GM18870 (cell line): ENCODE measurements around the gene MUC20.

Experiments
- ATAC-seq: cut with Tn5 transposase; IDR thresholded peaks from one replicate; pipeline ENCODE4 v1.9.1; 2021; ENCODE audit warnings: moderate library complexity; ENCODE audit not compliant: unreplicated experiment

MUC20 gene

DNA sequence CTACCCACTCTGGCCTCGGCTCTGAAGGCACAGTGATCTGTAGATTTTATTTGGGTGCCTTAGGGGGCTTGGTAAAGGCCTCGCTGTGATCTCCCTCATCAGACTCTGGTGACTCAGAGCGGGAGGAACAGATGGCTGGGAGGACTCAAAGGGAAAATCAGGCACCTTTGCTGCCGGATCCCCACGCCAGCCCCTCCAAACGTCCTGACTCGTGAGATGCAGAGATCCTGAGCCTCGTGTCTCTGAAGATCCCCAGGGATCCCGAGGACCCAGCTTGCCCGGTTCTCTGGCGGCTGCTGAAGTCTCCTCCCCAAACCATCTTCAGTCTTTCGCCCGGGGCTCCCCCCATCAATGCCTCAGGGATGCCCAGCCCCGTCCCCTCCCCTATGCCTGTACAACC is 32.8 kb downstream of the MUC20 start:
- ATAC-seq = no peak

DNA sequence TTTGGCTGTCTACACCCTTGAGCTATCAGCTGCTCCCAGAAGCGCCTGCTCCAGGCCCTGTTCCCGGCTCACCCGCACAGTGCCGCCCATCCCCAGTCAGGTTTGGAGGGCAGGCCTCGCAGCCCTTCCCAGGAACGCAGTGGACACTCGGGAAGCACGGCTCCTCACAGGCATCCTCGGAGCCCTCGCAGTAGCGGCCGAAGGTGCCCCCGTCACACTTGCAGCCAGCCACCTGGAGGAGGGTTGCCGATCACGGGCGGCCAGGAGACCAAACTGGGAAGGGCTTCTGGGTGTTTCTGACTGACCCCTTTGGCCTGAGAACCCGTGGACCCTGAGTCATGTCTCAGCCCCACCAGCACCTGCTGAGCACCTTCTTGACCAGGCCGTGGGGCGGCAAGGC is 33.4 kb downstream of the MUC20 start:
- no peak for ATAC-seq

DNA sequence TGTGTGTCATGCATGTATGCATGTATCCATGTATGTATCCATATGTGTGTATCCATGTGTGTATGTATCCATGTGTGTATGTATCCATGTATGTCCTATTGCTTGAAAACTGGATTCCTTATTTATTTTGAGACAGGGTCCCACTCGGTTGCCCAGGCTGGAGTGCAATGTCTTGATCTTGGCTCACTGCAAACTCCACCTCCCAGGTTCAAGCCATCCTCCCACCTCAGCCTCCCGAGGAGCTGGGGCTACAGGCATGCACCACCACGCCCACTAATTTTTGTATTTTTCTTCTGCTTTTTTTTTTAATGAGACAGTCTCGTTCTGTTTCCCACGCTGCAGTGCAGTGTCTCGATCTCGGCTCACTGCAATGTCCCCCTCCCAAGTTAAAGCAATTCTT is 34.1 kb downstream of the MUC20 start:
- ATAC-seq = no peak

DNA sequence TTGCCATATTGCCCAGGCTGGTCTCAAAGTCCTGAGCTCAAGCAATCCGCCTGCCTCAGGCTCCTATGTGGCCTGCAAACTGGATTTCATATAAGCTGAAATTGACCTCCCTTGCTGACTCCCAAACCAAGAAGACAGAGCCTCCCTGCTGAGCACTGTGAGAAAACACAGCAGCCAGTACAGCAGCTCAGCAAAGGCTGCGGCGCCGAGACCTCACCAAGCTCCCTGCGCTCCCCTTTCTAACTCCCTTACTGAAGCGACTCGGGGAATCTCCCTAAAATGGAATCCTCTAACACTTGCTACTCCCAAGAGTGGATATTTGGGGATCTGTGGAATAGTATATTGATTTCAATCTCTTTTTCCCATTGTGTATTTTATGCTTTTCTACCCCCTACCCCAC is 34.6 kb downstream of the MUC20 start:
- no peak for ATAC-seq

DNA sequence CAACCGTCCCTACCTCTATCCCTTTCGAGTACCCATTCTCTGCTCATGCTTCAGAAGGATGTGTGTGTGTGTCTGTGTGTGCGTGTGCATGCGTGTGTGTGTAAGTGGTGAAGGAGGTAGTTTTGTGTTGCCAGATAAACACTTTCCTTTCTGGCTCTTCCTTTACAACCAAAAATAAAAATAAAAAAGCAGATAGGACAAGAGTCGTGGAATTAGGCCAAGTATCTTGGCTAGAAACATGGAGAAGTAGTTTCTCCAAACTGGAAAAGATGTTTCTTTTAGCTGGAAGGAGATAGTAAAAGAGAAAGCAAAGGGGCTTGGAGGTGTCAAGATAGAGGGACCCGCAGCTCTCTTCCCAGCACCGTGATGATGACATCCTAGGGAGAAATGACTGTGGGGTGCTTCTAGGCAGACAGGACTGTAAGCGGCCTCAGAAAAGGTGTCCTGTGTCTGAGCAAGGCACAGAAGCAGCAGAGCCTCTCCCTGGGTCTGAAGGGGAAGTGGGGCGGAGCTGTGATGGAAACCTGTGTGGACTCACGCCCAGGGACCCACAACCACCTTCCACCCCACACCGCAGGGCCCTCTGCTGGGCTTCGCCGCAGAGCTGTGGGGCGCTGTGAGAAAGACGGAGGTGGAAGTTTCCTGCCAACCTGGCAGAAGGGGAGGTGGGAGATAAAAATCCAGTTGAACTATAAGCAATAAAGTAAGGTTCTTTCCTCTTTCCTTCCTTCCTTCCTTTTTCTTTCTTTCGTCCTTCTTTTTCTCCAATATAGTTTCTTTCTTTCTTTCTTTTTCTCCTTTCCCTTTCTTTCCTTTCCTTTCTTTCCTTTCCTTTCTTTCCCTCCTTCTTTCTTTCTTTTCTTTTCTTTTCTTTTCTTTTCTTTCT is 35.3 kb downstream of the MUC20 start:
- no peak for ATAC-seq

DNA sequence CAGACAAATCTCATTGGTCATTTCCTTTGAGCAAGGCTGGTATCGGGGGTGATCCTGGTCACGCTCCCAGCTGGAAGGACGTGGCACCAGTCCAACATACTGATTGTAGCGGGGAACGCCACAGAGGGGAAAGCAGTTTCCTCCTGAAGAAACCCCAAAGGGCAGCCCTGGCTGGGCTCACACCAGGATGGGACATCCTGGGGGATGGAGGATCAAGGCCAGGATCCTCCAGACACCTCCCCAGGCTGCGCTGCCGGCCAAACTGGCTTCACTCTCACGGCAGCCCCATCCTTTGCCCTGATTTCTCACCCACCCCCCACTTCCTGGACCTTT is 36.6 kb downstream of the MUC20 start:
- no peak for ATAC-seq

DNA sequence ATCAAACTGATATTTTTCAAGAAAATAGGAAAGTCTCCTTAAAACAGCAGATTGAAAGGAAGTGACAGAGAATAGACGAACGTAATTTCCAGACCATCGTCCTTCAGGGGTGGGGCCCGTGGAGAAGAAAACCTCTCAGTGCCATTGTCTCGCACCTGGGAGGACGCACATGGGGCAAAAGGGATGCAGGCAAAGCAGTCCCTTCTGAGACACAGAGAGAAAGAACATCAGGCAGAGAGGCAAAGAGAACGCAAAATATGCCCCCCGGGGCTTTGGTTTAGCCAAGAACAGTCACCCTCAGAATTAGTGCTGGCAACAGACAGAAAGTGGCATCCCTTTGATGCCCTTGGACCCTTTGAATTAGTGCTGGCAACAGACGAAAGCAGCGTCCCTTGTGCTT is 37.0 kb downstream of the MUC20 start:
- no peak for ATAC-seq

DNA sequence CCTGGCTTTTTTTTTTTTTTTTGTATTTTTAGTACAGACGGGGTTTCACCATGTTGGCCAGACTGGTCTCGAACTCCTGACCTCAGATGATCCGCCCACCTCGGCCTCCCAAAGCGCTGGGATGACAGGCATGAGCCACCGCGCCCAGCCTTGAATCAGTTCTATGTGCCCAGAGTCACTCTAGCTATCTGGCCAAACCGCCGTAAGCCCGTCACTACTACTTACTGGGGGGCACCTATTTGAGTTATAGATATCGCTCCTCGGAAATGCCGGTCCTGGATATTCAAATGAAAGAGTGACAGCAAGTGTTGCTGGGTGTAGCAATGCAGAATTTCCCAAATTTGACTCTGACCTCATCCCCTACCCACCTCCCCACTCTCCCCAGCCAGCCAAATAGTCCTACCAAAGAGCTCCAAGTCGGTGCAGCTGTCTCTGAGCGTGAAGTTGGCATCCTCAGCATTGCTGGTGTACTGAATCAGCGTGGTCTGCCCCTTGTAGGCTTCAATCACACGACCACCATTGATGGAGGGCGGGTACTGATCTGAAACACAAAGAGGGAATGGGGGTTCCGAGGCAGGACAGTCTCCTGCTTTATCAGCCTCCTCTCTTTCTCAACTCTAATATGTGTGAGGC is 38.1 kb downstream of the MUC20 start:
- no peak for ATAC-seq

DNA sequence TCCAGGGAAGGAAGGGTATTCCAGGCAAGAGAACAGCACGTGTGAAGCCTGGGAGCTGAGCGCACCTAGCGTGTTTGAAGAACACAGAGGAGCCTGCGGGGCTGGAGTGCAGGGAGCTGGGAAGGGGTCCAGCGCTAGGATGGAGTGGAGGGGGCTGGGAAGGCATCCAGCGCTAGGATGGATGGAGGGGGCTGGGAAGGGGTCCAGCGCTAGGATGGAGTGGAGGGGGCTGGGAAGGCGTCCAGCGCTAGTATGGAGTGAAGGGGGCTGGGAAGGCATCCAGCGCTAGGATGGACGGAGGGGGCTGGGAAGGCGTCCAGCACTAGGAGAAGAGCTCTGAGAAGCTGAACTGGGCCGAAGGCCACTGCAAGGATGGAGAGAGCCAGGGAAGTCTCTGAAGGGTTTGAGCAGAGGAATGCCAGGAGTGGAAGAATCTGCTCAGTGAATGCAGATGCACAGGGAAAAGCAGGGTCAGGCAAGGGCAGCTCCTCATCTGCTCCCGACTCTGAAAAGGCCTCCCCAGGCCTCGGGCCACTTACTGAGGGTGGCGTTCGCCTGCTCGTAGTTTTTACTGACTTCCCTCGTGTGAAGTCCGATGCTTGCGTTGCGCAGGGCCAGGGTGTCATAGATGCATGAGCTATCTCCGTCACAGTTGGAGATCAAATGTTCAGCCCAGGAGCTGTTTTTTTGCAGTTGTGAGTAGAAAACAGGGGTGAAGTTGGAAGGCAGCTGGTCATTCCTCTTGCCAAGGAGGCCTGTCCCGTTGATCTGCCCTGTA is 39.8 kb downstream of the MUC20 start:
- no peak for ATAC-seq

DNA sequence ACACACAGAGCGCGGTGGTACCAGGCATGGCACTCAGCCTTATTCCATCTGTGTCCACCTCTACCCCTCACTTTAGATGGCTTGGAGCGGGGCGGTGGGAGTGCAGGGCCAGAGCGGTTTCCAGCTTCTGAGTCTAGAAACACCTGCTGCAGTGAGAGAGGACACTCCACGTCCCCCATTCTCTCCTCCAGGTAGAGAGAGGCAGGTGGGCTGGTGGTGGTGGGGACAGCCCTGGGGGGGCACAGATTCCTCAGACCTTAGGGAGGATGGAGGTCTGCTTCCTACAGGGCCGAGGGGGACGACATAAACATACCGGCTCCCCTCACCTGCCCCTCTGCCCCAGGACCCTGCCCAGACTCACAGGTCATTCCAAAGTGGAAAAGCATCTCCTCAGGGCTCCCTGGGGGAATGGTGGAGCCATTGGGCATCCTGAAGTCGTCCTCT is 40.4 kb downstream of the MUC20 start:
- ATAC-seq = no peak

DNA sequence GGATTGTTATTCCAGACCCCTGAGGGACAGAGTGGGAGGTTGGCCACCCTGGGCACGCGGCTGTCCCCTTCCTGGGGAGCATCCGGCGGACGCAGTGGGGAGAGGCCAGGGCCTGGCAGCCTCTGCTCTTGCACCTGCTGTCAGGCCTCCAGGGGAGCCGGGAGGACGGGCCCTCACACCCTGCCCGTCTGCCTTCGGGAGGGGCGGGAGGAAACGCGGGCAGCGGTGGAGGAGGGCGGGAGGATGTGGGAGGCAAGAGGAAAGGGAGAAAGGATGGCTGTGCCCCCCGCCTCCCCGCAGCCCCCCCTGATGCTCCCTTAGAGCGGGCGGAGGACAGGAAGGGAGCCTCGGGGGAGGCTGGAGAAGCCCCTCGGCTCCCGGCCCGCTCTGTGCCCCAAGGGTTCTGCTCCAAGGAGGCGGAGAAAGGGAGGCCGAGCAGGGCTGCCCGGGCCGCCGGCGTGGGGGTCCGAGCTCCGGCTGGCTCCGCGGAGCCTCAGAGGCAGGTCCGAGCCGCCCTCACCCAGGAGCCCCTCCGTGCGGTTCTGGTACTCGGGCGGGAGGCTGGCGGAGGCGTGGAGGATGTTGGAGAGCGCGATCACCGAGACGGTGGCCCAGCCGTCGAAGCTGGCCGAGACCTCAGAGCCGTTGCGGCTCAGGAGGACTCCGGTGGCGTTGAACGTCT is 40.9 kb downstream of the MUC20 start:
- ATAC-seq = no peak

DNA sequence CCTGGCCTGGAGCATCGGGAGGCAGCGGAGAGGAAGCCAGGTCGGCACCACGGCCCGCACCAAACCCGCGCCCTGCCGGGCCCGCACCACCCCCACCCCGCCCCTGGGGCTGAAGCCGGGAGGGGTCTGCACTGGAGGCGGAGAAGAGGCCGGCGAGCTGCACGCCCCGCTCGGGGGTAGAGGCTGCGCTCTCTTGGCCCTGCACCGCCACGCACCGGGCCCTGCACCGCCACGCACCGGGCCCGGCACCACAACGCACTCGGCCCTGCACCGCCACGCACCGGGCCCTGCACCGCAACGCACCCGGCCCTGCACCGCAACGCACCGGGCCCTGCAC is 41.4 kb downstream of the MUC20 start:
- no peak for ATAC-seq

DNA sequence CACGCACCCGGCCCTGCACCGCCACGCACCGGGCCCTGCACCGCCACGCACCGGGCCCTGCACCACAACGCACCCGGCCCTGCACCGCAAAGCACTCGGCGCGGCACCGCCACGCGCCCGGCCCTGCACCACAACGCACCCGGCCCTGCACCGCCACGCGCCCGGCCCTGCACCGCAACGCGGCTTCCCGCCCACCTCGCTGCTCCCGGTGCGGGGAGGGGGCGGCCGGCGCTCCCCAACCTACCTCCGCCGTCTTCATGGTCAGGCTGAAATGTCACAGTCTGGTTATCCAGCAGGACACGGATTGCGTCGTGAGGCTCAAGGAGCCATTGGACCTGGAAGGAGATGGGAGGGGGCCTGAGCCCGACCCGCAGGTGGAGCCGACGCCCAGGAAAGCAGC is 41.8 kb downstream of the MUC20 start:
- ATAC-seq = no peak

DNA sequence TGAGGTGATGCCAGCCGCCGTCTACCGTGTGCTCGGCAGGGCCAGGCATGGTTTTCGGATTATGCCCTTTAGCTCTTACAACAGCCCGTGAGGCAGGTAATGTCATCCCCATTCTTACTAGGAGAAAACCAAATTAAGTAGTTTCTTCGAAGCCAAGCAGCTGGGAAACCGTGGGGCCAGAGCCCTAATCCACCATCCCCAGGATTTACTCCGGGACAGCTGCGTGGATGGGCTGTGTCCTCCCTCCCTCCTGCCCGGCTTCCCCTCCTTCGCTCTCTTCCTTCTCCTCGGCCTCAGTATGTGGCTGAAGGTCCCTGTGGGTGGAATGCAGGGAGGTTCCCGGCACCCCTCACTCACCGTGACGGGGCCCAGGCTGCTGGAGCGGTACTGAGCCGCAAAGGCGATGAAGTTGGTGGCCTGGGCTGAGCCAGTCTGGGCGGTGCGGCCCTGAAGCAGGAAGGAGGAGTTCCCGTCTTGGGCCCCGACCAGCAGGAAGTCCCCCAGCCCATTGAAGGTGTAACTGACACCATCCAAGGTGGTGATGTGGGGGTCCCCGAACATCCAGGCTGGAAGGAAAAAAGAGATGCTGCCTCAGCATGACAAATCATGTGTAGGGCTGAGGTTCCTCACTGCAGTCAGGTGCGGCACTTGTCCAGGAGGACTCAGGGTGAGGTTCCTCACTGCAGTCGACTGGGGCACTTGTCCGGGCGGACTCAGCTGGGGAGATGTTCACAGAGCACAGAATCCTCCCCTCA is 42.5 kb downstream of the MUC20 start:
- no peak for ATAC-seq

DNA sequence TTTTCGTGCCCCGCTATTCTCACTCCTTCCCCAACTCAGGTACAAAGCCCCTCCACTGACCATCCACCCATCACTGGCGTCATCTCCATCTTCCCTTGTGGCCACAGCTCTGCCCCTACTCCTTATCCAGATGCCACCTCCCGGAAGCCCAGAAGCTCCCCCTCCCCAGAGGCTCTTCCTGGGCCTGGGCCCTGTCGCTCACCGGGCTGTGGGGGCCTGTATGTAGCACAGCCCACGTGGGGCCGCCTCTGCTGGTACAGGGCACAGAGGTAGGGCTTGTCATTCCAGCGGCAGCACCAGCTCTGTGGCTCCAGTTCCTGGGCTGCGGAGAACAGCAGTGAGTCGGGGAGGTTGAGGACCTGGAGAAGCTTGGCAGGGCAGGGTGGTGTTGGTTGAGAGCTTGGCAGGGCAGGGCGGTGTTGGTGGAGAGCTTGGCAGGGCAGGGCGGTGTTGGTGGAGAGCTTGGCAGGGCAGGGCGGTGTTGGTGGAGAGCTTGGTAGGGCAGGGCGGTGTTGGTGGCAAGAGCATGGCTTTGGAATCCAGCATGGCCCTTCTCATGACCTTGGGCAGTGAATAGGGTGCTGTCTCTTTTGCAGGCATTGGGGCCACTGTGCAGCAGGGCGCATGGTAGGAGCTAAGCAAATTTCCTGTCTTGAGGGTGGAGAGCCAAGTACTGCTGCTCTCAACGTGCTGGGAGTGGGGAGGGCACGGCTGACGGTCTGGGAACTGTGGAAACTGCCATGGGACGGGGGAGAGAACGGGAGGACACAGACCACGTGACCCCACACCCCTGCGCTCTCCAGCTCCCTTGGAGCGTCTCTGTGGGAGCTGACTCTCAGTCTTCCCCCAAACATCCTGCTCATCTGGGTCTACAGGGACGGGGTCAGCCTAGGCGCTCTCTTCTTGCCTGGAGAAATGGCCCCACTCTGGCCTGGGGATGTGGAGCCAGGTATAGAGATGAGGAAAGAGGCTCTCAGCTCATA is 43.4 kb downstream of the MUC20 start:
- no peak for ATAC-seq

DNA sequence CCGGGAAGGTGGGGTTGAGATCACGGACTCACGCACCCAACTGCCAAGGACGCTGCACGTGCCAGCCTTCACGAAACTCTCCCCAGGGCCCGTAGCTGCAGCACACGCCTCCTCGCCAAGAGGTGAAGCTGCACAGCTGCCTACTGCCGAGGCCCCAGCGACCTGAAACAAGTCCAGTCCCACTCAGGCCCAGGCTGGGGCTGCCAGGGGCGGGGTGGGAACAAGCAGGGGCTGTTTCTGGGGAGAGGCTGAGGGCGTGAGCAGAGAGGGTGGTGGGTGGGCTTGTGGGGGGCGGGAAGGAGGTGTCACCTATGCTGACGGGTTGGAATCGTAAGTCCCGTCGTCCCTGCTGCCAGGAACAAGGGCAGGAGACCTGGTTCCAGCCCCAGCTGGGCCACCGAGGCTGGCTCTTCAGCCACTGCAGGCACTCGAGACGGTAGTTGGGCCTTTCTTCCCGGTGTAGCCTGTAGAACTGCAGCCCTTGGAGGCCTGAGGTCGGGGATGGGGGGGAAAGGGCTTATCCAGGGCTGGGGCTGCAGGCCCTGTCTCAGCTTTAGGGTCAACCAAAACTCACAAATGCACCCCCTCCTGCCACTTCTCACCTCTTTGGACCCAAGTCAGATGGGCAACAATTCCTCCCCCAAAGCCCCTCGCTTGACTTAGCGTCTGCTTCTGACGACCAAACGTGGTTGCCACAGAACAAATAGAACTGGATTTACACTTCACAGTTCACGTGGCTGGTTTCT is 44.4 kb downstream of the MUC20 start:
- no peak for ATAC-seq

DNA sequence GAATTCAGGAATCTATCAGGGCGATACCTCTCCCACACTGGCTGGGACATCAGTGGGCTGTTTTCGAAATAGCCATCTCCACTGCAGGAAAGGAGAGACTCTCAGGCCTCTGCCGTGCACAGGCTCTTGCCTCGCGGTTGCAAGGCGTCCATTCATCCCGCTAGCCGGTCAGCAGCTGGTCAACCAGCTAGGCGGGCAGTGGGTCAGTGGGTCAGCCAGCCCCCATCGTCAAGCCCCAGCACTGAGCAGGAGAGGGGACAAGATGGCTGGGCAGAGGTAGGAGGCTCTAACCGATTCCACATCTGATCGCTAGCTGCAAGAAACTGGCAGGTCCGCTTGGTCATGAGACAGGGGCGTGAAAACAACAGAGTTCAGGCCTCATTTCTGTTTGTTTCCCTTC is 45.9 kb downstream of the MUC20 start:
- no peak for ATAC-seq

DNA sequence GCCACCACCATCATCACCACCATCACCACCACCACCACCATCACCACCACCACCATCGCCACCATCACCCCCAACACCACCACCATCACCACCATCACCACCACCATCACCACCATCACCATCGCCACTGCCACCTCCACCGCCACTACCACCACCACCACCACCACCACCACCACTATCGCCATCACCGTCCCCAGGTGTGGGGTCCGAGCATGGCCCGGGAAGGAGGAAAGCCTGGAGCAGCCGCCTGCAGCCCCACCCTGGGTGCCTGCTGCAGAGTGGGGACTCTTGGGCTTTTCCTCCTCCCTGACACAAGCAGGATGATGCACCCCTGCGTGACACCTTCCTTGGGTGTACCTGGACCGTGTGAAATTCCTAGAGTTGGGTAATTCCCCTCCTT is 47.0 kb downstream of the MUC20 start:
- no peak for ATAC-seq

DNA sequence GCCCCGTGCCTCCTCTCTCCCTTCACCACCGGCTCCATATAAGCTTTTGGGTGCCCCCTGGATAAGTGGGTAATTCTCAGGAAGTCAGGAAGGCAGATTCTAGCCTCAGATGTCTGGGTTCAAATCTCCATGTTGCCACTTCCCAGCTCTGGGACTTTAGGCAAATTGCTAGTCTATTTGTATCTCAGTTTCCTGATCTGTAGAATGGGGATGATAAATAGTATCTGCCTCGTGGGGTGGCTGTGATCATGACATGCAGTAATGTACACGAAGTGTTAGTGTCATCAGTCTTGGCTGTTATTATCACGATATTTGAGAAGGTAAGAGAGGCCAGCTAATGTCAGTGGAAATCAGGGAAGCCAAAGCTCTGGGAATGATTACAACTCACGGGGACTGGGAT is 47.6 kb downstream of the MUC20 start:
- no peak for ATAC-seq
